WTC11 (cell line): ENCODE results near the gene FANCC. TPM values are rescaled to one million over a fixed set of nuclear protein-coding genes. Genes with fewer than 3 reads are reported as not detected.

Source experiments
- ATAC-seq: fragments of 200-7000 bp; cut with Tn5 transposase; 2 replicates; pipeline ENCODE4 v1.10.0; 2021; ENCODE audit warnings: mild to moderate bottlenecking, moderate library complexity
- CTCF ChIA-PET: fragments of 300-600 bp; sonication (Branson Sonifier 250); formaldehyde crosslinking; loops from one replicate; lab custom pipeline; 2021; ENCODE audit warnings: antibody characterized with exemption; lab: Charles Lee
- POLR2A ChIA-PET: fragments of 350-600 bp; sonication (Branson Sonifier 250); formaldehyde crosslinking; loops from one replicate; lab custom pipeline; 2021; ENCODE audit warnings: antibody characterized with exemption; lab: Charles Lee
- DNase-seq: peaks from one replicate; pipeline ENCODE4 v3.0.0; 2021; ENCODE audit warnings: low spot score
- H3K27ac Mint-ChIP-seq: 2 replicates; pipeline ENCODE4 v1.8.0; 2021; ENCODE audit warnings: mixed read lengths
- H3K27me3 Mint-ChIP-seq: 2 replicates; pipeline ENCODE4 v1.8.0; 2021; ENCODE audit warnings: low read depth, mild to moderate bottlenecking, moderate library complexity, mixed read lengths
- H3K36me3 Mint-ChIP-seq: 2 replicates; pipeline ENCODE4 v1.8.0; 2021; ENCODE audit warnings: mixed read lengths
- H3K4me1 Mint-ChIP-seq: 2 replicates; pipeline ENCODE4 v1.8.0; 2022; ENCODE audit warnings: mixed read lengths
- H3K4me3 Mint-ChIP-seq: 2 replicates; pipeline ENCODE4 v1.8.0; 2021; ENCODE audit warnings: mild to moderate bottlenecking, moderate library complexity, mixed read lengths
- H3K9me3 Mint-ChIP-seq: 2 replicates; pipeline ENCODE4 v1.8.0; 2021; ENCODE audit warnings: mixed read lengths
- ATF1 ChIP-seq: sonication (generic); formaldehyde crosslinking; IDR thresholded peaks from 2 replicates; pipeline ENCODE4 v1.8.1; 2023; ENCODE audit warnings: mild to moderate bottlenecking, moderate library complexity, missing genetic modification reagents
- GABPB1 ChIP-seq: sonication (generic); formaldehyde crosslinking; IDR thresholded peaks from 2 replicates; pipeline ENCODE4 v1.8.1; 2023; ENCODE audit warnings: mild to moderate bottlenecking, missing genetic modification reagents
- GRHL2 ChIP-seq: fragments of 250-450 bp; sonication (Bioruptor Pico); IDR thresholded peaks from 2 replicates; pipeline ENCODE4 v1.8.0; 2022; ENCODE audit warnings: mild to moderate bottlenecking, moderate library complexity; ENCODE audit not compliant: insufficient replicate concordance, severe bottlenecking
- IRF2 ChIP-seq: sonication (generic); formaldehyde crosslinking; IDR thresholded peaks from 2 replicates; pipeline ENCODE4 v1.8.0; 2022; ENCODE audit warnings: low read depth, missing genetic modification reagents, borderline replicate concordance
- MXD4 ChIP-seq: fragments of 250-450 bp; sonication (Bioruptor Pico); IDR thresholded peaks from 2 replicates; pipeline ENCODE4 v1.8.0; 2021; ENCODE audit warnings: mild to moderate bottlenecking, moderate library complexity, borderline replicate concordance
- NFATC4 ChIP-seq: fragments of 250-450 bp; sonication (Bioruptor Pico); IDR thresholded peaks from 2 replicates; pipeline ENCODE4 v1.9.0; 2021; ENCODE audit warnings: mild to moderate bottlenecking
- NFYB ChIP-seq: sonication (generic); formaldehyde crosslinking; conservative IDR thresholded peaks from 2 replicates; pipeline ENCODE4 v1.8.0; 2022; ENCODE audit warnings: low read depth, missing genetic modification reagents
- SMAD3 ChIP-seq: sonication (generic); formaldehyde crosslinking; IDR thresholded peaks from 2 replicates; pipeline ENCODE4 v1.8.0; 2022; ENCODE audit warnings: missing genetic modification reagents, mild to moderate bottlenecking, borderline replicate concordance
- ZNF138 ChIP-seq: sonication (generic); formaldehyde crosslinking; conservative IDR thresholded peaks from 2 replicates; pipeline ENCODE4 v1.8.1; 2022; ENCODE audit warnings: mild to moderate bottlenecking, moderate library complexity, missing genetic modification reagents
- ZNF232 ChIP-seq: sonication (generic); formaldehyde crosslinking; IDR thresholded peaks from 2 replicates; pipeline ENCODE4 v1.8.0; 2022; ENCODE audit warnings: mild to moderate bottlenecking, missing genetic modification reagents
- ZNF396 ChIP-seq: fragments of 250-450 bp; sonication (Bioruptor Pico); IDR thresholded peaks from 2 replicates; pipeline ENCODE4 v1.8.0; 2021; ENCODE audit warnings: mild to moderate bottlenecking, moderate library complexity, borderline replicate concordance
- ZNF671 ChIP-seq: fragments of 250-450 bp; sonication (Bioruptor Pico); IDR thresholded peaks from 2 replicates; pipeline ENCODE4 v1.8.0; 2021; ENCODE audit warnings: mild to moderate bottlenecking
- total RNA-seq: library from RNA; stranded (reverse); gene quantifications from 3 replicates; pipeline ENCODE4 v1.2.3, GENCODE V29; 2021
- TF ChIP-seq, protein P1 (sequence below): sonication (generic); formaldehyde crosslinking; IDR thresholded peaks from 2 replicates; pipeline ENCODE4 v1.8.1; 2023; ENCODE audit warnings: mild to moderate bottlenecking, missing genetic modification reagents, moderate library complexity
- TF ChIP-seq, protein P2 (sequence below): sonication (generic); formaldehyde crosslinking; conservative IDR thresholded peaks from 2 replicates; pipeline ENCODE4 v1.8.1; 2022; ENCODE audit warnings: mild to moderate bottlenecking, missing genetic modification reagents
- TF ChIP-seq, protein P3 (sequence below): sonication (generic); formaldehyde crosslinking; IDR thresholded peaks from 2 replicates; pipeline ENCODE4 v1.8.1; 2023; ENCODE audit warnings: mild to moderate bottlenecking, missing genetic modification reagents, moderate library complexity
- TF ChIP-seq, protein P4 (sequence below): fragments of 250-450 bp; sonication (Bioruptor Pico); IDR thresholded peaks from 2 replicates; pipeline ENCODE4 v1.9.0; 2021; ENCODE audit warnings: moderate library complexity, mild to moderate bottlenecking, inconsistent platforms, borderline replicate concordance
- TF ChIP-seq, protein P5 (sequence below): sonication (generic); formaldehyde crosslinking; IDR thresholded peaks from 2 replicates; pipeline ENCODE4 v1.8.1; 2023; ENCODE audit warnings: mild to moderate bottlenecking, missing genetic modification reagents, borderline replicate concordance
- TF ChIP-seq, protein P6 (sequence below): sonication (generic); formaldehyde crosslinking; IDR thresholded peaks from 2 replicates; pipeline ENCODE4 v1.8.1; 2023; ENCODE audit warnings: mild to moderate bottlenecking, missing genetic modification reagents

FANCC gene
- total RNA-seq, 1 experiment from 2014 or later = 10.9 TPM

DNA sequence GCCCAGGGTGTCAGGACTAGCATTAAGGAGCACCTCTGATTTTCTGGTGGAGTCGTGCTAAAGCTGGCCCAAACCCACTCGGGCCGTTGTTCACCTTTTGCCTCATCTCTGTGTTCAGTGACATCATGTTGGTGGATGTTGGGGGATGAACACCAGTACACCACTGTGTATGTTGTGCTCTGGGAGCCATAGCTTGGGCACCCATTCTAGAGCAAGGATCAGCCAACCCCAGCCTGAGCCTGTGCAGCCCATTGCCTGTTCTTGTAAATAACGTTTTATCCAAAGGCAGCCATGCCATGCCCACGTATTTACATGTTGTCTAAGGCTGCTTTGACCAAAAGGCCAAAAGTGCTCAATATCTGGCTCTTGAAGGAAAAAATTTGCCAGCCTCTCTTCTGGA, 245.6 kb downstream of the FANCC start (continued):
- TF ChIP-seq, protein P1, sequence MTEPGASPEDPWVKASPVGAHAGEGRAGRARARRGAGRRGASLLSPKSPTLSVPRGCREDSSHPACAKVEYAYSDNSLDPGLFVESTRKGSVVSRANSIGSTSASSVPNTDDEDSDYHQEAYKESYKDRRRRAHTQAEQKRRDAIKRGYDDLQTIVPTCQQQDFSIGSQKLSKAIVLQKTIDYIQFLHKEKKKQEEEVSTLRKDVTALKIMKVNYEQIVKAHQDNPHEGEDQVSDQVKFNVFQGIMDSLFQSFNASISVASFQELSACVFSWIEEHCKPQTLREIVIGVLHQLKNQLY (CRISPR knock-in tag) = no peak
- TF ChIP-seq, protein P2, sequence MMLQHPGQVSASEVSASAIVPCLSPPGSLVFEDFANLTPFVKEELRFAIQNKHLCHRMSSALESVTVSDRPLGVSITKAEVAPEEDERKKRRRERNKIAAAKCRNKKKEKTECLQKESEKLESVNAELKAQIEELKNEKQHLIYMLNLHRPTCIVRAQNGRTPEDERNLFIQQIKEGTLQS (CRISPR knock-in tag) = no peak
- TF ChIP-seq, protein P3, sequence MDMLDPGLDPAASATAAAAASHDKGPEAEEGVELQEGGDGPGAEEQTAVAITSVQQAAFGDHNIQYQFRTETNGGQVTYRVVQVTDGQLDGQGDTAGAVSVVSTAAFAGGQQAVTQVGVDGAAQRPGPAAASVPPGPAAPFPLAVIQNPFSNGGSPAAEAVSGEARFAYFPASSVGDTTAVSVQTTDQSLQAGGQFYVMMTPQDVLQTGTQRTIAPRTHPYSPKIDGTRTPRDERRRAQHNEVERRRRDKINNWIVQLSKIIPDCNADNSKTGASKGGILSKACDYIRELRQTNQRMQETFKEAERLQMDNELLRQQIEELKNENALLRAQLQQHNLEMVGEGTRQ (CRISPR knock-in tag) = no peak
- no peak for TF ChIP-seq GRHL2 (CRISPR knock-in tag)
- TF ChIP-seq NFATC4 (CRISPR knock-in tag) = no peak
- TF ChIP-seq, protein P4, sequence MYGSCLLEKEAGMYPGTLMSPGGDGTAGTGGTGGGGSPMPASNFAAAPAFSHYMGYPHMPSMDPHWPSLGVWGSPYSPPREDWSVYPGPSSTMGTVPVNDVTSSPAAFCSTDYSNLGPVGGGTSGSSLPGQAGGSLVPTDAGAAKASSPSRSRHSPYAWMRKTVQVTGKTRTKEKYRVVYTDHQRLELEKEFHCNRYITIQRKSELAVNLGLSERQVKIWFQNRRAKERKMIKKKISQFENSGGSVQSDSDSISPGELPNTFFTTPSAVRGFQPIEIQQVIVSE (CRISPR knock-in tag) = no peak
- TF ChIP-seq ZNF671 (CRISPR knock-in tag) = no peak
- TF ChIP-seq, protein P5, sequence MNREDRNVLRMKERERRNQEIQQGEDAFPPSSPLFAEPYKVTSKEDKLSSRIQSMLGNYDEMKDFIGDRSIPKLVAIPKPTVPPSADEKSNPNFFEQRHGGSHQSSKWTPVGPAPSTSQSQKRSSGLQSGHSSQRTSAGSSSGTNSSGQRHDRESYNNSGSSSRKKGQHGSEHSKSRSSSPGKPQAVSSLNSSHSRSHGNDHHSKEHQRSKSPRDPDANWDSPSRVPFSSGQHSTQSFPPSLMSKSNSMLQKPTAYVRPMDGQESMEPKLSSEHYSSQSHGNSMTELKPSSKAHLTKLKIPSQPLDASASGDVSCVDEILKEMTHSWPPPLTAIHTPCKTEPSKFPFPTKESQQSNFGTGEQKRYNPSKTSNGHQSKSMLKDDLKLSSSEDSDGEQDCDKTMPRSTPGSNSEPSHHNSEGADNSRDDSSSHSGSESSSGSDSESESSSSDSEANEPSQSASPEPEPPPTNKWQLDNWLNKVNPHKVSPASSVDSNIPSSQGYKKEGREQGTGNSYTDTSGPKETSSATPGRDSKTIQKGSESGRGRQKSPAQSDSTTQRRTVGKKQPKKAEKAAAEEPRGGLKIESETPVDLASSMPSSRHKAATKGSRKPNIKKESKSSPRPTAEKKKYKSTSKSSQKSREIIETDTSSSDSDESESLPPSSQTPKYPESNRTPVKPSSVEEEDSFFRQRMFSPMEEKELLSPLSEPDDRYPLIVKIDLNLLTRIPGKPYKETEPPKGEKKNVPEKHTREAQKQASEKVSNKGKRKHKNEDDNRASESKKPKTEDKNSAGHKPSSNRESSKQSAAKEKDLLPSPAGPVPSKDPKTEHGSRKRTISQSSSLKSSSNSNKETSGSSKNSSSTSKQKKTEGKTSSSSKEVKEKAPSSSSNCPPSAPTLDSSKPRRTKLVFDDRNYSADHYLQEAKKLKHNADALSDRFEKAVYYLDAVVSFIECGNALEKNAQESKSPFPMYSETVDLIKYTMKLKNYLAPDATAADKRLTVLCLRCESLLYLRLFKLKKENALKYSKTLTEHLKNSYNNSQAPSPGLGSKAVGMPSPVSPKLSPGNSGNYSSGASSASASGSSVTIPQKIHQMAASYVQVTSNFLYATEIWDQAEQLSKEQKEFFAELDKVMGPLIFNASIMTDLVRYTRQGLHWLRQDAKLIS (CRISPR knock-in tag) = no peak

DNA sequence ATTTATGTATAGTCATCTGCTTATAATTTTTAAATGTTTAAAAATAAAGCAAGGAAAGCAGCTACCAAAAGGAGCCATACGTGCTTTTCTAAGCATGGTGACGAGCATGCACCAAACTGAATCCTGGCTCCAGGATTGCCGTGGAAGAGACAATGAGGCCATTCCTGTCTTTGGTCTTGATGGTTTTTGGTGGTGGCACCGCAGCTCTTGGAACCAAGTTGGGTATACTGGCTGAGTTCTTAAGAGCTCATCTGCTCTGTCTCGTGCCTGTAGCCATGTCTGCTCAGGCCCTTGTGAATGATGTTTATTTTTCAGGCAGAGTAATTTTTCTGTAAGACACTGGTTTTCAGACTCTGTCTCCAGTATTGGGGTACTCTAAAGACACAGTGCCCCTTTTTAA, 246.1 kb downstream of the FANCC start:
- Mint-ChIP-seq H3K27me3 (no peaks in the 10 kb centered on the region), H3K4me1 (peaks cover 23% of the 10 kb centered on the region), H3K9me3 (no peaks in the 10 kb centered on the region), H3K27ac (no peak overlapping the region), H3K36me3 (no peaks in the 10 kb centered on the region), H3K4me3 (no peak overlapping the region)
- no peak for TF ChIP-seq NFATC4 (CRISPR knock-in tag)
- TF ChIP-seq SMAD3 = no peak
- no peak for TF ChIP-seq ATF1 (CRISPR knock-in tag)
- TF ChIP-seq, protein P2 (CRISPR knock-in tag) = no peak
- TF ChIP-seq, protein P6, sequence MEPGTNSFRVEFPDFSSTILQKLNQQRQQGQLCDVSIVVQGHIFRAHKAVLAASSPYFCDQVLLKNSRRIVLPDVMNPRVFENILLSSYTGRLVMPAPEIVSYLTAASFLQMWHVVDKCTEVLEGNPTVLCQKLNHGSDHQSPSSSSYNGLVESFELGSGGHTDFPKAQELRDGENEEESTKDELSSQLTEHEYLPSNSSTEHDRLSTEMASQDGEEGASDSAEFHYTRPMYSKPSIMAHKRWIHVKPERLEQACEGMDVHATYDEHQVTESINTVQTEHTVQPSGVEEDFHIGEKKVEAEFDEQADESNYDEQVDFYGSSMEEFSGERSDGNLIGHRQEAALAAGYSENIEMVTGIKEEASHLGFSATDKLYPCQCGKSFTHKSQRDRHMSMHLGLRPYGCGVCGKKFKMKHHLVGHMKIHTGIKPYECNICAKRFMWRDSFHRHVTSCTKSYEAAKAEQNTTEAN (CRISPR knock-in tag) = no peak
- TF ChIP-seq, protein P1 (CRISPR knock-in tag) = no peak
- CTCF ChIA-PET = interaction anchor here (0.8 to 2.1 kb wide), 4 partner anchors 26 to 60 kb away, joined by 3 to 16 read pairs (median 4); no protein-coding TSS in a partner anchor
- ATAC-seq (no peak), DNase-seq (no peak)
- POLR2A ChIA-PET = no interaction called here

DNA sequence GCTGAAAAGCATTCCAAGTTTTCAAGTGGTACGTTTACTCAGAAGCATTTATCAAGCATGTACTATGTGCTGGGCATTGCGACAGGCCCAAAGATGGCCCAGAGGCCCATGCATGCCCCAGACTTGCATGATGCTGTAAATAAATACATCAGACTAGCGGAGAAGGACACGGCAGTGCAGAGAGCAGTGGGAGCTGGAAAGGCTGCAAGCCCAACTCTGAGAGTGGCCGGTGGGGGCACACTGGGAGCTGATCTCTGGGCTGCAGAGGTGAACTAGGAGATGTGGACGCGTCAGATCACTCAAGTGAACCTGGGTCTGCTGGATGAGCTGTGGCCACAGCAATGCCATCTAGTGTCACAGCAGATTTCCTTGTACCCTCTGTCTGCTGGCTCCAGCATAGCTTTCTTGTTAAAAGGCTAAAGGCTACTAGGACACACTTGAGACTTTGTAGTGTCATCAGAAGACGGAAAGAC, 246.9 kb downstream of the FANCC start:
- Mint-ChIP-seq H3K4me3 (no peak overlapping the region), H3K27ac (no peak overlapping the region; the same call in none of the 2 replicates), H3K9me3 (no peaks in the 10 kb centered on the region), H3K36me3 (no peaks in the 10 kb centered on the region), H3K4me1 (peaks cover 23% of the 10 kb centered on the region), H3K27me3 (no peaks in the 10 kb centered on the region)
- no peak for DNase-seq
- peak; percentile 53 for ATAC-seq
- ChIA-PET POLR2A (no interaction called here), CTCF (interaction anchor here (0.8 to 1.7 kb wide), 6 partner anchors 15 to 98 kb away, joined by 3 to 5 read pairs (median 4); no protein-coding TSS in a partner anchor)
- TF ChIP-seq ZNF138 (CRISPR knock-in tag) (no peak), MXD4 (CRISPR knock-in tag) (no peak), IRF2 (no peak), ZNF396 (no peak), GRHL2 (CRISPR knock-in tag) (no peak), ZNF232 (CRISPR knock-in tag) (no peak), NFYB (CRISPR knock-in tag) (no peak), GABPB1 (CRISPR knock-in tag) (no peak)
- TF ChIP-seq, protein P3 (CRISPR knock-in tag) = no peak
- TF ChIP-seq, protein P2 (CRISPR knock-in tag) = no peak
- TF ChIP-seq, protein P4 (CRISPR knock-in tag) = no peak
